GM12864 (cell line): ENCODE results near the gene MIS18BP1.

Experiments
- DNase-seq: peaks from one replicate; pipeline ENCODE4 v3.0.0-alpha.2; 2011; ENCODE audit warnings: low read depth
- H3K4me3 ChIP-seq: 2 replicates; pipeline ENCODE4 v1.5.1; 2011; ENCODE audit warnings: mild to moderate bottlenecking, low read depth, low read length, control low read depth
- TF ChIP-seq, protein P1 (sequence below): IDR thresholded peaks from 2 replicates; pipeline ENCODE4 v1.5.1; 2011; ENCODE audit warnings: low read depth, mild to moderate bottlenecking, moderate library complexity, low read length, control low read depth, inconsistent platforms; ENCODE audit errors: missing control alignments

Gene MIS18BP1

GRCh38 chr14:45254771-45255170 lies 1.8 kb upstream of the MIS18BP1 start:
- TF ChIP-seq, protein P1, sequence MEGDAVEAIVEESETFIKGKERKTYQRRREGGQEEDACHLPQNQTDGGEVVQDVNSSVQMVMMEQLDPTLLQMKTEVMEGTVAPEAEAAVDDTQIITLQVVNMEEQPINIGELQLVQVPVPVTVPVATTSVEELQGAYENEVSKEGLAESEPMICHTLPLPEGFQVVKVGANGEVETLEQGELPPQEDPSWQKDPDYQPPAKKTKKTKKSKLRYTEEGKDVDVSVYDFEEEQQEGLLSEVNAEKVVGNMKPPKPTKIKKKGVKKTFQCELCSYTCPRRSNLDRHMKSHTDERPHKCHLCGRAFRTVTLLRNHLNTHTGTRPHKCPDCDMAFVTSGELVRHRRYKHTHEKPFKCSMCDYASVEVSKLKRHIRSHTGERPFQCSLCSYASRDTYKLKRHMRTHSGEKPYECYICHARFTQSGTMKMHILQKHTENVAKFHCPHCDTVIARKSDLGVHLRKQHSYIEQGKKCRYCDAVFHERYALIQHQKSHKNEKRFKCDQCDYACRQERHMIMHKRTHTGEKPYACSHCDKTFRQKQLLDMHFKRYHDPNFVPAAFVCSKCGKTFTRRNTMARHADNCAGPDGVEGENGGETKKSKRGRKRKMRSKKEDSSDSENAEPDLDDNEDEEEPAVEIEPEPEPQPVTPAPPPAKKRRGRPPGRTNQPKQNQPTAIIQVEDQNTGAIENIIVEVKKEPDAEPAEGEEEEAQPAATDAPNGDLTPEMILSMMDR, result no peak
- no peak overlapping the region for H3K4me3 ChIP-seq
- DNase-seq, result no peak

- TF ChIP-seq, protein P1, result no peak
- DNase-seq, result no peak
- peak overlapping the region; percentile 93 for H3K4me3 ChIP-seq
Observed at GRCh38 chr14:45253754-45254310, 830 bp upstream of the MIS18BP1 start.

DNA sequence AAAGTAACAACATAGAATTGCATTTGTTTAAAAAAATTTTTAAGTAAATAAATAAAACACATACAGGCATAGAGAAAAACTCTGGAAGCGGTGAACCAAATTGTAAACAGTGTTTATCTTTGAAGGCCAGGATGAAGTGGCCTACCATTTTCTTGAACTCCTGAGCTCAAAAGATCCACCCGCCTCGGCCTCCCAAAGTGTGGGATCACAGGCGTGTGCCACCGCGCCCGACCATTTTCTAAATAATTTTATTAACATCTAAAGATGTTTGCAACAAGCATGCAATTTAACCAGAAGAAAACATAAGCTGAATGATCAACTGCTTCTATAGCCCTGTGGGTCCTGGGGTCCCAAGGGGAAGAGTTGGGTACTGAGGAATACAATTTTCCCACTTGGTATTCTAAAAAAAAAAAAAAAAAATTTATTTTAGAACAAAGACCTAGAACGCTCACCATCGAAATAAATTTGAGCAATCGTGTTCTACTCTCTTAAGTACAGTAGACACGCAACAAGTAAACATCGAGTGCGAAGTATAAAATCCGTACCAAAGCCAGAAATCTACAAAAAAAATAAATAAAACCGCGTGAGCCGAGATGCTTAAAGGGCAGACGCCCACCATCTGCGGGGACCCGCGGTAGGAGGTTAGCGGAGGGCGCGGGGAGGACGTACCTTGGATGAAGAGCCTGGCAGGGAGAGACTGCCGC lies 484 bp downstream of the MIS18BP1 start:
- peak overlapping the region; percentile 93 for H3K4me3 ChIP-seq
- TF ChIP-seq, protein P1, result no peak
- DNase-seq, result no peak

- H3K4me3 ChIP-seq, result peak overlapping the region; percentile 93
- TF ChIP-seq, protein P1, result no peak
- peak; percentile 81 for DNase-seq
Observed at GRCh38 chr14:45251912-45252311, 1.1 kb downstream of the MIS18BP1 start.

GRCh38 chr14:45249856-45250575 lies 3.0 kb downstream of the MIS18BP1 start:
- peak; percentile 54 for DNase-seq
- H3K4me3 ChIP-seq, result peak overlapping the region; percentile 33
- TF ChIP-seq, protein P1, result no peak

GRCh38 chr14:45247427-45247826 lies 5.6 kb downstream of the MIS18BP1 start:
- no peak overlapping the region for H3K4me3 ChIP-seq
- no peak for DNase-seq
- TF ChIP-seq, protein P1, result no peak
